H1 (cell line): ENCODE data around the gene DACH2. TPM values are rescaled to one million over a fixed set of nuclear protein-coding genes. Genes with fewer than 3 reads are reported as not detected.

Experiments
- CTCF ChIA-PET: fragments of 300-600 bp; sonication (Branson Sonifier 250); formaldehyde crosslinking; loops from one replicate; lab custom pipeline; 2021; ENCODE audit not compliant: partially characterized antibody; lab: Charles Lee
- POLR2A ChIA-PET: fragments of 300-600 bp; sonication (Branson Sonifier 250); formaldehyde crosslinking; loops from one replicate; lab custom pipeline; 2021; ENCODE audit warnings: inconsistent platforms; ENCODE audit not compliant: partially characterized antibody; lab: Charles Lee
- DNase-seq, 2 experiments: peaks; one replicate each; pipeline versions ENCODE4 v3.0.0 to v3.0.0-alpha.2; 2010 to 2022; ENCODE audit warnings: low spot score in 2 of 2, low read depth in 1 of 2, mixed read lengths in 1 of 2
- FAIRE-seq: peaks from 2 replicates; lab custom pipeline; 2011; peaks lifted over from hg19 to GRCh38; lab: Jason Lieb, UNC
- H2AFZ ChIP-seq: 2 replicates; pipeline ENCODE4 v1.8.1; 2012; ENCODE audit warnings: low read length, inconsistent platforms
- H2AK5ac ChIP-seq: 2 replicates; pipeline ENCODE4 v1.6.1; 2013; ENCODE audit warnings: low read depth, low read length
- H2BK120ac ChIP-seq: replicated peaks from 2 replicates; pipeline ENCODE3; 2013; ENCODE audit warnings: low read depth, low read length, inconsistent platforms
- H2BK12ac ChIP-seq: 2 replicates; pipeline ENCODE4 v1.6.1; 2013; ENCODE audit warnings: low read depth, low read length
- H2BK15ac ChIP-seq: 2 replicates; pipeline ENCODE4 v1.6.1; 2013; ENCODE audit warnings: low read length
- H2BK20ac ChIP-seq: 2 replicates; pipeline ENCODE4 v1.6.1; 2013; ENCODE audit warnings: low read length
- H2BK5ac ChIP-seq: 2 replicates; pipeline ENCODE4 v1.6.1; 2013; ENCODE audit warnings: low read depth, low read length
- H3K14ac ChIP-seq: 2 replicates; pipeline ENCODE4 v1.6.1; 2013; ENCODE audit warnings: inconsistent platforms; ENCODE audit not compliant: insufficient read length
- H3K18ac ChIP-seq: 2 replicates; pipeline ENCODE4 v1.6.1; 2013; ENCODE audit warnings: low read length; ENCODE audit errors: extremely low read depth
- H3K23ac ChIP-seq: 2 replicates; pipeline ENCODE4 v1.6.1; 2013; ENCODE audit warnings: inconsistent platforms; ENCODE audit not compliant: insufficient read length
- H3K23me2 ChIP-seq: 2 replicates; pipeline ENCODE4 v1.6.1; 2013; ENCODE audit warnings: low read depth, low read length
- H3K27ac ChIP-seq: 2 replicates; pipeline ENCODE4 v1.6.1; 2011; ENCODE audit warnings: low read depth, low read length, inconsistent platforms
- H3K27me3 ChIP-seq, 4 experiments: replicated peaks in 1 of 4; 1 replicate in 1 of 4; 2 replicates in 3 of 4; pipeline versions ENCODE4 v1.6.1 to v1.8.1; 2011 to 2013; ENCODE audit warnings: low read length in 3 of 4, mild to moderate bottlenecking in 3 of 4, inconsistent platforms in 2 of 4, mixed read lengths in 2 of 4, moderate library complexity in 1 of 4; ENCODE audit not compliant: control insufficient read depth in 3 of 4, insufficient read depth in 3 of 4; ENCODE audit errors: extremely low read depth in 1 of 4
- H3K36me3 ChIP-seq, 4 experiments: 2 replicates each; pipeline versions ENCODE4 v1.6.1 to v1.8.1; 2011 to 2013; ENCODE audit warnings: mild to moderate bottlenecking in 4 of 4, low read length in 3 of 4, moderate library complexity in 2 of 4, control low read depth in 1 of 4, inconsistent platforms in 1 of 4; ENCODE audit not compliant: insufficient read depth in 4 of 4, control insufficient read depth in 2 of 4
- H3K4ac ChIP-seq: replicated peaks from 2 replicates; pipeline ENCODE3; 2013; ENCODE audit warnings: low read length, low read depth, mixed read lengths, inconsistent platforms; ENCODE audit not compliant: insufficient read length
- H3K4me1 ChIP-seq, 4 experiments: replicated peaks in 1 of 4; 1 replicate in 1 of 4; 2 replicates in 3 of 4; pipeline versions ENCODE4 v1.6.1 to v1.8.1; 2011 to 2013; ENCODE audit warnings: low read length in 3 of 4, inconsistent platforms in 2 of 4, mixed read lengths in 1 of 4; ENCODE audit not compliant: insufficient read depth in 4 of 4, control insufficient read depth in 3 of 4
- H3K4me2 ChIP-seq, 2 experiments: 2 replicates each; pipeline versions ENCODE4 v1.6.1 to v1.8.1; 2011 to 2013; ENCODE audit warnings: low read depth in 2 of 2, low read length in 2 of 2, control low read depth in 1 of 2, inconsistent platforms in 1 of 2, mild to moderate bottlenecking in 1 of 2; ENCODE audit not compliant: insufficient read depth in 1 of 2
- H3K4me3 ChIP-seq, 4 experiments: fragments of 200-600, 300-600 bp in 1 of 4; sonication (generic), shearing (Covaris generic), sonication (Bioruptor Twin) in 1 of 4; 2 replicates each; pipeline versions ENCODE4 v1.5.1 to v1.8.1; 2011 to 2016; ENCODE audit warnings: low read length in 4 of 4, low read depth in 3 of 4, control low read depth in 2 of 4, inconsistent platforms in 2 of 4, mild to moderate bottlenecking in 2 of 4, mixed read lengths in 1 of 4, moderate library complexity in 1 of 4; ENCODE audit not compliant: insufficient read depth in 2 of 4; ENCODE audit errors: extremely low read depth in 1 of 4
- H3K56ac ChIP-seq: replicated peaks from 2 replicates; pipeline ENCODE3; 2013; ENCODE audit warnings: low read depth, mild to moderate bottlenecking, mixed read lengths, low read length, inconsistent platforms; ENCODE audit not compliant: insufficient read length
- H3K79me1 ChIP-seq: 2 replicates; pipeline ENCODE4 v1.6.1; 2013; ENCODE audit warnings: low read depth, low read length, control low read depth
- H3K79me2 ChIP-seq, 2 experiments: 2 replicates each; pipeline versions ENCODE4 v1.6.1 to v1.8.1; 2012 to 2013; ENCODE audit warnings: low read length in 2 of 2, mild to moderate bottlenecking in 2 of 2, inconsistent platforms in 1 of 2; ENCODE audit not compliant: insufficient read depth in 2 of 2, control insufficient read depth in 1 of 2
- H3K9ac ChIP-seq, 4 experiments: replicated peaks in 1 of 4; 1 replicate in 1 of 4; 2 replicates in 3 of 4; pipeline versions ENCODE4 v1.6.1 to v1.8.1; 2011 to 2013; ENCODE audit warnings: low read depth in 3 of 4, low read length in 3 of 4, control low read depth in 2 of 4, mild to moderate bottlenecking in 2 of 4, moderate library complexity in 2 of 4, inconsistent platforms in 1 of 4; ENCODE audit errors: extremely low read depth in 1 of 4
- H3K9me3 ChIP-seq, 2 experiments: 2 replicates each; pipeline versions ENCODE4 v1.6.1 to v1.8.1; 2012 to 2013; ENCODE audit warnings: mild to moderate bottlenecking in 2 of 2, moderate library complexity in 2 of 2, control low read depth in 1 of 2, inconsistent platforms in 1 of 2, low read depth in 1 of 2, low read length in 1 of 2, mixed read lengths in 1 of 2; ENCODE audit not compliant: insufficient read depth in 2 of 2
- H4K20me1 ChIP-seq, 2 experiments: replicated peaks in 1 of 2; 2 replicates each; pipeline versions ENCODE3 to v1.8.1; 2011 to 2013; ENCODE audit warnings: inconsistent platforms in 2 of 2, low read length in 2 of 2, mild to moderate bottlenecking in 1 of 2; ENCODE audit not compliant: insufficient read depth in 2 of 2, control insufficient read depth in 1 of 2
- H4K5ac ChIP-seq: 2 replicates; pipeline ENCODE4 v1.6.1; 2013; ENCODE audit warnings: low read length, low read depth, mixed read lengths, inconsistent platforms; ENCODE audit not compliant: insufficient read length
- H4K8ac ChIP-seq: 2 replicates; pipeline ENCODE4 v1.8.0; 2013; ENCODE audit warnings: mild to moderate bottlenecking, moderate library complexity, low read length, inconsistent platforms; ENCODE audit not compliant: insufficient read depth; ENCODE audit errors: extremely low read depth
- H4K91ac ChIP-seq: replicated peaks from 2 replicates; pipeline ENCODE3; 2013; ENCODE audit warnings: low read length, mixed read lengths, inconsistent platforms; ENCODE audit not compliant: insufficient read length
- CHD2 ChIP-seq: IDR thresholded peaks from 2 replicates; pipeline ENCODE4 v1.6.1; 2012; ENCODE audit warnings: low read length, improper control_type of control experiment
- EP300 ChIP-seq, 2 experiments: IDR thresholded peaks; 1 replicate in 1 of 2; 2 replicates in 1 of 2; pipeline ENCODE4 v1.6.1; 2011 to 2012; ENCODE audit warnings: low read depth in 2 of 2, low read length in 2 of 2, mild to moderate bottlenecking in 2 of 2, borderline replicate concordance in 1 of 2, inconsistent platforms in 1 of 2, moderate library complexity in 1 of 2
- RBBP5 ChIP-seq: IDR thresholded peaks from 2 replicates; pipeline ENCODE4 v1.7.1; 2012; ENCODE audit warnings: low read depth, mild to moderate bottlenecking, inconsistent platforms, low read length, moderate library complexity, borderline replicate concordance
- SIX5 ChIP-seq: IDR thresholded peaks from 2 replicates; pipeline ENCODE4 v1.6.1; 2011; ENCODE audit warnings: mild to moderate bottlenecking, low read depth, low read length
- SP1 ChIP-seq: IDR thresholded peaks from 2 replicates; pipeline ENCODE4 v1.6.1; 2011; ENCODE audit warnings: low read depth, low read length
- SP4 ChIP-seq: IDR thresholded peaks from 2 replicates; pipeline ENCODE4 v1.6.1; 2012; ENCODE audit warnings: low read length, inconsistent platforms
- YY1 ChIP-seq: IDR thresholded peaks from 2 replicates; pipeline ENCODE4 v1.6.1; 2011; ENCODE audit warnings: low read depth, mild to moderate bottlenecking, low read length
- polyA plus RNA-seq, 7 experiments: library from polyadenylated mRNA; depleted of rRNA in 3 of 7; stranded (reverse) in 5 of 7; unstranded in 2 of 7; fragments of >200 nt in 5 of 7; fragments of 200-250 nt in 2 of 7; gene quantifications; 1 replicate in 5 of 7; 2 replicates in 1 of 7; 4 replicates in 1 of 7; pipeline versions ENCODE4 v1.2.1 to v1.2.3, GENCODE V29; 2011 to 2013; ENCODE audit warnings: missing spikeins in 2 of 7, mixed read lengths in 2 of 7
- total RNA-seq: library from RNA; stranded (reverse); fragmentation: NEBNext Ultra II Directional; extraction: Animal tissue kit (Norgen Biotek cat#: 25700); gene quantifications from 2 replicates; pipeline ENCODE4 v1.2.1, GENCODE V29; 2021

The DACH2 gene
- total and polyA plus RNA-seq, 2 of the 8 experiments (the other 6 are each of a cell fraction or from before 2014, with no cell fraction given), result 1.0 to 1.8 TPM

DNA sequence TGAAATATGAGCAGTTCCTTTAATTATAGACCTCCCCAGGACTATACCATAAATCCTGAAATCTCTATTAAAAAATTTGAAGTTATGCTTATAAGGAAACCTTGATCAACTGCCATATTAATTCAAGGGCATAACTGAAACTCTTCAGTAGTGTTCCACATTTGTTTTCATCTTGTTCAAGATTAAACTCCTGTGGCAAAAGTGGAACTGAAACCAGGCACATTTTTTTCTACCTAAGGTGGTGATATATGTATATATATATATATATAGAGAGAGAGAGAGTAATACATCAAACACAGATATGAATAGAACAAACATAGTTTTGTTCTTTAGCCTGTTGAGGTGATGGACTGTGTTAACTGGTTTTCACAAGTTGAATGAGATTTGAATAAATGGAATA, 287.9 kb downstream of the DACH2 start:
- Histone ChIP-seq H4K20me1 (no peaks in the 10 kb centered on the region), H3K14ac (no peak overlapping the region), H4K8ac (no peak overlapping the region), H2BK5ac (no peak overlapping the region), H3K9ac (no peak overlapping the region), H3K27ac (no peak overlapping the region), H2BK20ac (no peak overlapping the region), H3K56ac (no peak overlapping the region), H2BK120ac (no peak overlapping the region), H2AFZ (no peak overlapping the region), H3K4ac (no peak overlapping the region), H3K9me3 (no peaks in the 10 kb centered on the region), H2BK15ac (no peak overlapping the region), H3K23me2 (no peaks in the 10 kb centered on the region), H3K4me3 (no peak overlapping the region), H3K4me2 (no peak overlapping the region)
- POLR2A ChIA-PET, result no interaction called here
- TF ChIP-seq YY1 (no peak), CHD2 (no peak), EP300 (IDR thresholded peaks at IDR 0.05; ENCODE audit: borderline replicate concordance in 1 of 2, low read depth in 2 of 2, low read length in 2 of 2) (no peak), SP4 (no peak), SP1 (no peak), RBBP5 (no peak), SIX5 (no peak)
- TF ChIP-seq, all 59 proteins: peak for 0
- no peaks in the 10 kb centered on the region for H3K79me1 ChIP-seq
- no peak overlapping the region for H4K91ac ChIP-seq
- H2AK5ac ChIP-seq, result no peak overlapping the region
- H3K27me3 ChIP-seq, result no peaks in the 10 kb centered on the region
- no peak for FAIRE-seq
- CTCF ChIA-PET, result no interaction called here
- H3K18ac ChIP-seq, result no peak overlapping the region
- H2BK12ac ChIP-seq, result no peak overlapping the region
- no peaks in the 10 kb centered on the region for H3K36me3 ChIP-seq
- DNase-seq, result no peak
- no peaks in the 10 kb centered on the region for H3K4me1 ChIP-seq
- H4K5ac ChIP-seq, result no peak overlapping the region
- no peak overlapping the region for H3K23ac ChIP-seq
- no peaks in the 10 kb centered on the region for H3K79me2 ChIP-seq
